Right atrium auricular region (tissue), 2 donors: ENCODE measurements around the gene CGB5. TPM values are rescaled to one million over a fixed set of nuclear protein-coding genes. Genes with fewer than 3 reads are reported as not detected.
"Not testable (repeated sequence)": the region's sequence is repeated elsewhere in the genome, so short reads cannot be mapped to it uniquely, and the experiment has no call there.

Source experiments
- DNase-seq: peaks from one replicate; pipeline ENCODE4 v3.0.0-alpha.2; 2019; ENCODE audit warnings: low spot score
- H3K27ac ChIP-seq, 2 donors: fragments of 200-600 bp; sonication (generic); 1 replicate in 1 of 2; 2 replicates in 1 of 2; pipeline ENCODE4 v1.5.1; 2016 to 2019
- H3K27me3 ChIP-seq, 2 donors: fragments of 200-600 bp; sonication (generic); one replicate each; pipeline versions ENCODE4 v1.5.1 to v1.6.0; 2017 to 2019
- H3K36me3 ChIP-seq: fragments of 200-600 bp; sonication (generic); one replicate; pipeline ENCODE4 v1.5.1; 2016
- H3K4me1 ChIP-seq, 2 donors: fragments of 200-600 bp; sonication (generic); one replicate each; pipeline versions ENCODE4 v1.5.1 to v1.6.0; 2017 to 2019
- H3K4me3 ChIP-seq, 2 donors: fragments of 200-600 bp; sonication (generic); 1 replicate in 1 of 2; 2 replicates in 1 of 2; pipeline ENCODE4 v1.5.1; 2017 to 2019; ENCODE audit warnings: mild to moderate bottlenecking in 1 of 2, moderate library complexity in 1 of 2
- H3K9me3 ChIP-seq, 2 donors: fragments of 200-600 bp; sonication (generic); one replicate each; pipeline ENCODE4 v1.5.1; 2019
- total RNA-seq, 2 donors: library from RNA; depleted of rRNA; stranded (reverse); fragments of >200 nt; gene quantifications; one replicate each; pipeline ENCODE4 v1.1.0, GENCODE V29; 2016
- TF ChIP-seq, protein P1 (sequence below), 2 donors: fragments of 200-600 bp; sonication (generic); IDR thresholded peaks; one replicate each; pipeline ENCODE4 v1.5.1; 2019; ENCODE audit warnings: antibody characterized with exemption in 2 of 2

CGB5 gene
- total RNA-seq, 2 donors from 2014 or later: not detected

DNA sequence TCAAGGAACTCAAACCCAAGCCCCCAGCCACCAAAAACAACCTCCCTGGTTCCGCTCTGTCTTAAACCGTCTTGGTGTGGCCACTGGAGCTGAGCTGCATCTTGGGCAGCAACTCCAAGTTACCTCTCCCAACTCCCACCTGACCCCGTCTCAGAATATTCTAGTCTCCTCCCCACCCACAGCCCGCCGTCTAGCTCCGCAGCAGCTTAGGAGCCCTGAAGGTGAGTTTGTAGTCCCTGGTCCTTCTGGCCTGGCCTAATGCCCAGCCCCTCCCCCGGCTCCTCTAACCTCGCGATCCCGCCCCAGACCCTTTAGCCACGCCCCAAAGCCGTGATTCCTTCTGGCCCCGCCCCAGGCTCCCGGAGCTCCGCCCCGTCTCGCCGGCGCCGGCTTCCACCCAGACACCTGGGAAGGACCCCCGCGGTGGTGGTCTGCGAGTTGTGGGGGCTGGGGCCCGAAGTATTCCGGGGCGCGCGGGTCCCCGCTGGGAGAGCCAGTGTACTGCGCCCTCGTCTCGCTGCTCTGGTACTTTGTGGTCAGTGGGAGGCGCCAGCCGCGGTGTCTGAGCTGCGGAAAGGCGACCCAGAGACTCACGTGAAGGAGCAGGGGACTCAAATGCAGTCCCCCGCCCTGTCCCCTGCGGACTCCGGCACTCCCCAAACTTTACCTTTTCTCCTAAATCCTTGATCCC lies 24.3 kb upstream of the CGB5 start:
- TF ChIP-seq, protein P1, sequence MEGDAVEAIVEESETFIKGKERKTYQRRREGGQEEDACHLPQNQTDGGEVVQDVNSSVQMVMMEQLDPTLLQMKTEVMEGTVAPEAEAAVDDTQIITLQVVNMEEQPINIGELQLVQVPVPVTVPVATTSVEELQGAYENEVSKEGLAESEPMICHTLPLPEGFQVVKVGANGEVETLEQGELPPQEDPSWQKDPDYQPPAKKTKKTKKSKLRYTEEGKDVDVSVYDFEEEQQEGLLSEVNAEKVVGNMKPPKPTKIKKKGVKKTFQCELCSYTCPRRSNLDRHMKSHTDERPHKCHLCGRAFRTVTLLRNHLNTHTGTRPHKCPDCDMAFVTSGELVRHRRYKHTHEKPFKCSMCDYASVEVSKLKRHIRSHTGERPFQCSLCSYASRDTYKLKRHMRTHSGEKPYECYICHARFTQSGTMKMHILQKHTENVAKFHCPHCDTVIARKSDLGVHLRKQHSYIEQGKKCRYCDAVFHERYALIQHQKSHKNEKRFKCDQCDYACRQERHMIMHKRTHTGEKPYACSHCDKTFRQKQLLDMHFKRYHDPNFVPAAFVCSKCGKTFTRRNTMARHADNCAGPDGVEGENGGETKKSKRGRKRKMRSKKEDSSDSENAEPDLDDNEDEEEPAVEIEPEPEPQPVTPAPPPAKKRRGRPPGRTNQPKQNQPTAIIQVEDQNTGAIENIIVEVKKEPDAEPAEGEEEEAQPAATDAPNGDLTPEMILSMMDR (IDR thresholded peaks at IDR 0.05): no peak
- Histone ChIP-seq H3K4me1 (peaks cover 0 to 27% of the 10 kb centered on the region in 2 donors), H3K27ac (no peak overlapping the region), H3K27me3 (no peaks in the 10 kb centered on the region), H3K36me3 (peaks cover 14% of the 10 kb centered on the region), H3K4me3 (peak overlapping the region; percentile 26 to 55), H3K9me3 (no peaks in the 10 kb centered on the region)
- DNase-seq: no peak

DNA sequence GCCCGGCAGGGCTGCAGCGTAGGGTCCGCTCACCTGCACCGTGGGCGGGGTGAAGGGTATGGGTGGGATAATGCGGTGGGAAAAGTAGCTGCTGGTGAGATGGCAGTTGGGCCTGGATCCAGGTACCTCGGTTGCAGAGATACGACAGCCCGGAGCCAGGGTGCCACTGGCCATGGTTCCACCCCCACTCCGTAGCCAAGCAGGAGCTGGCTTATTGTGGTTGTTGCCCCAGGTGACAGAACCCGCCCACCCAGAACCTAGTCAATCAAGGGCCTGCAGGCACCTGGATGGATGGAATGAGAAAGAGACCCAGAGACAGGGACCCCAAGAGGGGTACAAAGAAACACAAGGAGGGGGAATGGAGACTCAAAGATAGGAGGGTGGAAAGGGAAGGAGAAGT lies 23.3 kb upstream of the CGB5 start:
- Histone ChIP-seq H3K36me3 (peaks cover 4% of the 10 kb centered on the region), H3K27ac (no peak overlapping the region), H3K27me3 (no peaks in the 10 kb centered on the region), H3K4me3 (no peak overlapping the region), H3K4me1 (peaks cover 0 to 27% of the 10 kb centered on the region in 2 donors), H3K9me3 (no peaks in the 10 kb centered on the region)
- no peak for DNase-seq
- TF ChIP-seq, protein P1 (IDR thresholded peaks at IDR 0.05): no peak

DNA sequence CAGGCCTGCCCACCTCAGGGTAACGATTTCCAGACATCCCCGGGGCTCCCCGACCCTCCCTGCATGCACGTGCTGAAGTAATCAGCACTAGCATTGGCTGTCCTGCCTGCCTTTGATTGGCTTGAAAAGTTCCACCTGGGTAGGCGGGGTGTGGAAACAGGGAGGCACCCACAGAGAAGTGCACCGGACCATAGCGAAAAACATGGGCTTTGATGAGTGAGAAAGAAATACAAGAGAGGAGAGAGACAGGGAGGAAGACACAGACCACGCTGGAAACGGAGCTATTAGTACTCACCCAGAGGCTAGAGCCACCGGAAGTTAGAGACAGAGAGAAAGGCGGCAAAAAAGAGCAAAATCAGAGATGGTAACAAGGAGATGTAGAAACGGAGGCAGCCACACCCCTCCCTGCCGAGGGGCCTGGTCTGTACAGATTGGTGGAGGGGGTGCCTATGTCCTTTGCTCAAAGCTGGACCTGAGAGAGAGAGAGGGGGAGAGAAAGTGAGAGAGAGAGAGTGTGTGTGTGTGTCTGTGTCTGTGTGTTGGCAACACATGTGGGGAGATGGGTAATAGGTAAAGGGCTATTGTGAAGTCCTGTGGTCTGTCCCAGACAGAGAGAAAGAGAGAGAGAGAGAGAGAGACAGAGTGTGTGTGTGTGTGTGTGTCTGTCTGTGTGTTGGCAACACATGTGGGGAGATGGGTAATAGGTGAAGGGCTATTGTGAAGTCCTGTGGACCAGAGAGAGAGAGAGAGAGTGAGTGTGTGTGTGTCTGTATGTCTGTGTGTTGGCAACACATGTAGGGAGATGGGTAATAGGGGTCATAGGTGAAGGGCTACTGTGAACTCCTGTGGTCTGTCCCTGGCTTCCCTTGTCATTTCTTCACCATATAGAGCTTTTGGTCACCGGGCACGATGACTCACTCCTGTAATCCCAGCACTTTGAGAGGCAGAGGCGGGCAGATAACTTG lies 22.4 kb upstream of the CGB5 start:
- H3K4me3 ChIP-seq: no peak overlapping the region
- no peaks in the 10 kb centered on the region for H3K9me3 ChIP-seq
- no peak overlapping the region for H3K27ac ChIP-seq
- DNase-seq: no peak
- peaks cover 0 to 27% of the 10 kb centered on the region in 2 donors for H3K4me1 ChIP-seq
- TF ChIP-seq, protein P1 (IDR thresholded peaks at IDR 0.05): no peak
- H3K27me3 ChIP-seq: no peaks in the 10 kb centered on the region
- H3K36me3 ChIP-seq: no peaks in the 10 kb centered on the region

DNA sequence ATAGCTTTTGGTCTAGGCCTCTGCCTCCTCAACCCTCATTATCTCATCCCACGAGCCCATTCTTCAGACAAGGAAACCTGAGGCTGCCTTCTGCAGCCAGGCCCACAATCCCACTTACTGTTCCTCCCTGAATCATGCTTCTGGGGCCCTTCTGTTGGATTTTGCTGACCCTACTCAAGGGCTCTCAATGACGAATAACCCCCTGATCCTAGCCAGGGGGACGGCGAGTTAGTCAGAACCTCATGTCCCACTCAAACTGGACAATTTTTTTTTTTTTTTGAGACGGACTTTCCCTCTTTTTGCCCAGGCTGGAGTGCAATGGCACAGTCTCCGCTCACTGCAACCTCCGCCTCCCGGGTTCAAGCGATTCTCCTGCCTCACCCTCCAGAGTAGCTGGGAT lies 21.5 kb upstream of the CGB5 start:
- Histone ChIP-seq H3K27ac (no peak overlapping the region), H3K27me3 (no peaks in the 10 kb centered on the region), H3K4me3 (no peak overlapping the region), H3K9me3 (no peaks in the 10 kb centered on the region), H3K4me1 (peaks cover 0 to 26% of the 10 kb centered on the region in 2 donors), H3K36me3 (no peaks in the 10 kb centered on the region)
- no peak for DNase-seq
- TF ChIP-seq, protein P1 (IDR thresholded peaks at IDR 0.05): no peak

DNA sequence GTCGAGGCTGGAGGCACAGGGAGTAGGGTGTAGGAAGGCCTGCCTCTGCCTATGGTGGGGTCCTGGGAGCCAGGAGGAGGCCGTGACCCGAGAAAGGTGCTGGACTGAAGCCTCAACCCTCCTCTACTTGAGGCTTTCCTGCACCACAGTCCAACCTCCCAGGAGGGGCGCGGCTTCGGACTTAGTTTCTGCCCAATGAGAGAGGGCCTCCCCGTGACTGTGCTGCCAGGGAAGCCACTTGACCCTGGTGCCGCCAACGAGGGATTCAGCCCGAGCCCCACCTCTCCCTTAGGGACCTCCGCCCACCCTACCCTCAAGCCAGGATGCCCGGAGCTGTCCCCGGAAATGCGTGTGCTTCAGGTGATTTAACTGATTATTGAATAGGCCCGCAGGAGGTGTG lies 19.4 kb upstream of the CGB5 start, which contains the start of gene CGB3:
CGB3 (minus strand) TSS at position 101 of the 400 bp plus-strand sequence. CDS start 362 bp downstream, outside the sequence.
- not testable (repeated sequence) for H3K27ac ChIP-seq, H3K36me3 ChIP-seq, H3K9me3 ChIP-seq, H3K27me3 ChIP-seq, H3K4me3 ChIP-seq, DNase-seq, H3K4me1 ChIP-seq

DNA sequence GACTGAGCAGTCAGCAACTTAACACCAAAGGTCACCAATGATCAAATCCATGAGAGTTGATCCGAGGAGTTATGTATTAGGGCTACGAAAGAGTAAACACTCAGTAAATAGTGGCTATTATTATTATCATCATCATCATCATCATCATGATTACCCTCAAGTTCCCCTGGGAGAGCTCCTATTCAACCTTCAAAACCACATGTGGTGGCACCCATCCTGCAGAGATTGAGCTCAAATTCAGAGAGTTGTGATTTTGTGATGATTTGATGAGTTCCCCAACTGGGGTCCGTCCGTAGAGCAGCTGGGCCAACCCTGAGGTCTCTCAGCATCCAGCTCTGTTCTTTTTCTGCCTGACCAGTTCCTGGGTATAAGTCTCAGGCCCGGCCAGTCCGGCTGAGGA lies 18.6 kb upstream of the CGB5 start:
- not testable (repeated sequence) for DNase-seq, H3K36me3 ChIP-seq, H3K27me3 ChIP-seq, H3K4me3 ChIP-seq, H3K27ac ChIP-seq, H3K4me1 ChIP-seq, H3K9me3 ChIP-seq

DNA sequence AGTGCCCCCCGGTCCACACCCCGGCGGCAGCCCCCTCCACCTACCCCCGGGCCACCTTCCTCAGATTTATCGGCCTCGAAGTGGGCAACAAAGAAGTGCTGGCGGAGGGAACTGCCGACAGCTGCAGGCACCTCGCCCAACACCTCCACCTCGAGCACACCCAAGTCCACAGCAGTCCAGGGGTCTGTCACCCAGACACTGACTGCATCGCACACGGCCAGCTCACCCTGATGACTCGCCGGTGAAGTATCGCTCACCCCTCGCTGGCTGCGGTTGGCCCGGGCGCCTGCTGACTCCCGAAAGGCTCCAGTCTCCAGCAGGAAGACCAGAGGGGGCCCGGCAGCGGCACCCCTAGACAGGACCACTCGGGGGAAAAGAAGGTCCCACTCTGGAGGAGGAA lies 18.0 kb upstream of the CGB5 start:
- H3K4me3 ChIP-seq, H3K4me1 ChIP-seq, H3K9me3 ChIP-seq, H3K27me3 ChIP-seq, H3K36me3 ChIP-seq, H3K27ac ChIP-seq, DNase-seq: not testable (repeated sequence)

DNA sequence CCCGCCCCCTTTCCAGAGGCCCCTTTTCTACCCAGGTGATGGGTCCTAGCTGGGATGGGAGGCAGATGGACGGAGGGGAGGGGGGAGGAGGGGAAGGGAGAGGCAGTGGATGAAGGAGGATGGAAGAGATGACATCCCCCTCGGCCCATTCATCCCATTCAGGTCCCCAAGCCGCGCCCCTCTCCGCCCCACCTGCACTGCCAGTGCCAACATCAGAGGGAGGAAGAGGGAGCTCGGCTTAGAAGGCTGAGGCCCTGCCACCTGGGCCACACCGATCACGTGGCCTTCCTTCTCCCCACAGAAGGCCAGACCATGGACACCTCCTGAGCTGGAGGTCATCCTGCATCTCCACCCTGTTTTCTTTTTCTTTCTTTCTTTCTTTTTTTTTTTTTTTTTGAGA lies 15.0 kb upstream of the CGB5 start:
- not testable (repeated sequence) for H3K27ac ChIP-seq, H3K27me3 ChIP-seq, DNase-seq, H3K36me3 ChIP-seq, H3K4me3 ChIP-seq, H3K4me1 ChIP-seq, H3K9me3 ChIP-seq

DNA sequence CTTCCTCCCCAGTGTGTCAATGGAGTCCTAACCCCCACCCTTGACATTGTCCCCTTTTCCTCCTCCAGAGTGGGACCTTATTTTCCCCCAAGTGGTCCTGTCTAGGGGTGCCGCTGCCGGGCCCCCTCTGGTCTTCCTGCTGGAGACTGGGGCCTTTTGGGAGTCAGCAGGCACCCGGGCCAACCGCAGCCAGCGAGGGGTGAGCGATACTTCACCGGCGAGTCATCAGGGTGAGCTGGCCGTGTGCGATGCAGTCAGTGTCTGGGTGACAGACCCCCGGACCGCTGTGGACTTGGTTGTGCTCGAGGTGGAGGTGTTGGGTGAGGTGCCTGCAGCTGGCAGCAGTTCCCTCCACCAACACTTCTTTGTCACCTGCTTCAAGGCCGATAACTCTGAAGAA lies 13.9 kb upstream of the CGB5 start:
- H3K4me3 ChIP-seq, DNase-seq, H3K9me3 ChIP-seq, H3K27ac ChIP-seq, H3K36me3 ChIP-seq, H3K4me1 ChIP-seq, H3K27me3 ChIP-seq: not testable (repeated sequence)

DNA sequence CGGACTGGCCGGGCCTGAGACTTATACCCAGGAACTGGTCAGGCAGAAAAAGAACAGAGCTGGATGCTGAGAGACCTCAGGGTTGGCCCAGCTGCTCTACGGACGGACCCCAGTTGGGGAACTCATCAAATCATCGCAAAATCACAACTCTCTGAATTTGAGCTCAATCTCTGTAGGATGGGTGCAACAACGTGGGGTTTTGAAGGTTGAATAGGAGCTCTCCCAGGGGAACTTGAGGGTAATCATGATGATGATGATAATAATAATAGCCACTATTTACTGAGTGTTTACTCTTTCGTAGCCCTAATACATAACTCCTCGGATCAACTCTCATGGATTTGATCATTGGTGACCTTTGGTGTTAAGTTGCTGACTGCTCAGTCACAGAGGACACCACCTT lies 13.3 kb upstream of the CGB5 start:
- not testable (repeated sequence) for H3K4me3 ChIP-seq, H3K27ac ChIP-seq, H3K4me1 ChIP-seq, DNase-seq, H3K9me3 ChIP-seq, H3K36me3 ChIP-seq, H3K27me3 ChIP-seq
